Nephron progenitor cell (in vitro differentiated cells): ENCODE measurements around the gene RAB11FIP4.

Experiments
- DNase-seq: peaks from one replicate; pipeline ENCODE4 v3.0.0; 2021
- H3K27ac Mint-ChIP-seq: 2 replicates; pipeline ENCODE4 v1.8.0; 2021; ENCODE audit warnings: mild to moderate bottlenecking, moderate library complexity, mixed read lengths
- H3K27me3 Mint-ChIP-seq: 2 replicates; pipeline ENCODE4 v1.8.0; 2021; ENCODE audit warnings: mild to moderate bottlenecking, low read depth, mixed read lengths; ENCODE audit not compliant: poor library complexity
- H3K36me3 Mint-ChIP-seq: 2 replicates; pipeline ENCODE4 v1.8.0; 2021; ENCODE audit warnings: low read depth, mixed read lengths
- H3K4me1 Mint-ChIP-seq: 2 replicates; pipeline ENCODE4 v1.8.0; 2021; ENCODE audit warnings: mixed read lengths
- H3K4me3 Mint-ChIP-seq: 2 replicates; pipeline ENCODE4 v1.8.0; 2021; ENCODE audit warnings: mild to moderate bottlenecking, moderate library complexity, mixed read lengths
- H3K9me3 Mint-ChIP-seq: 2 replicates; pipeline ENCODE4 v1.8.0; 2021; ENCODE audit warnings: mild to moderate bottlenecking, moderate library complexity, mixed read lengths
- TF ChIP-seq, protein P1 (sequence below): fragments of 200-600 bp; sonication (generic); IDR thresholded peaks from 2 replicates; pipeline ENCODE4 v1.5.0; 2021; ENCODE audit warnings: antibody characterized with exemption

RAB11FIP4 gene

DNA sequence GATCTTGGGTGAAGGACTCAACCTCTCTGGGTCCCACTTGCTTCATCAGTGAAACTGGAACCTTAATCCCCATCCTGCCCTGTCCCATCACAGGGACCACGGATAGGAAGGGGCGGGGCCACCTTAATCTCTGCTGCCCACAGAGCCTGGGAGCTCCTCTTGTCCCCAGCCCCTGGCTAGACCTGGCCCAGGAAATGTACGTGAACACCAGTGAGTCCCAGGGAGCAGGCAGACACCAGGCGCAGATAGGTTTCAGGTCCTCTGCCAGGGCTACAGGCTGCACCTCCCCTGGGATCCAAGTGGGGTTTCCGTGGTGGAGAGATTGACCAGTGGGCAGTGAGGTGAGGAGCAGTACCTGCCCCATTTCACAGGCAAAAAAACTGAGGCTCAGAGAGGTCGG lies 21.0 kb downstream of the RAB11FIP4 start:
- no peak overlapping the region for H3K27ac Mint-ChIP-seq
- no peak for DNase-seq
- H3K4me3 Mint-ChIP-seq, result no peak overlapping the region
- H3K36me3 Mint-ChIP-seq, result no peaks in the 10 kb centered on the region
- H3K9me3 Mint-ChIP-seq, result no peaks in the 10 kb centered on the region
- TF ChIP-seq, protein P1, sequence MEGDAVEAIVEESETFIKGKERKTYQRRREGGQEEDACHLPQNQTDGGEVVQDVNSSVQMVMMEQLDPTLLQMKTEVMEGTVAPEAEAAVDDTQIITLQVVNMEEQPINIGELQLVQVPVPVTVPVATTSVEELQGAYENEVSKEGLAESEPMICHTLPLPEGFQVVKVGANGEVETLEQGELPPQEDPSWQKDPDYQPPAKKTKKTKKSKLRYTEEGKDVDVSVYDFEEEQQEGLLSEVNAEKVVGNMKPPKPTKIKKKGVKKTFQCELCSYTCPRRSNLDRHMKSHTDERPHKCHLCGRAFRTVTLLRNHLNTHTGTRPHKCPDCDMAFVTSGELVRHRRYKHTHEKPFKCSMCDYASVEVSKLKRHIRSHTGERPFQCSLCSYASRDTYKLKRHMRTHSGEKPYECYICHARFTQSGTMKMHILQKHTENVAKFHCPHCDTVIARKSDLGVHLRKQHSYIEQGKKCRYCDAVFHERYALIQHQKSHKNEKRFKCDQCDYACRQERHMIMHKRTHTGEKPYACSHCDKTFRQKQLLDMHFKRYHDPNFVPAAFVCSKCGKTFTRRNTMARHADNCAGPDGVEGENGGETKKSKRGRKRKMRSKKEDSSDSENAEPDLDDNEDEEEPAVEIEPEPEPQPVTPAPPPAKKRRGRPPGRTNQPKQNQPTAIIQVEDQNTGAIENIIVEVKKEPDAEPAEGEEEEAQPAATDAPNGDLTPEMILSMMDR, result no peak
- H3K4me1 Mint-ChIP-seq, result peaks cover 29% of the 10 kb centered on the region
- H3K27me3 Mint-ChIP-seq, result peaks cover 23% of the 10 kb centered on the region

DNA sequence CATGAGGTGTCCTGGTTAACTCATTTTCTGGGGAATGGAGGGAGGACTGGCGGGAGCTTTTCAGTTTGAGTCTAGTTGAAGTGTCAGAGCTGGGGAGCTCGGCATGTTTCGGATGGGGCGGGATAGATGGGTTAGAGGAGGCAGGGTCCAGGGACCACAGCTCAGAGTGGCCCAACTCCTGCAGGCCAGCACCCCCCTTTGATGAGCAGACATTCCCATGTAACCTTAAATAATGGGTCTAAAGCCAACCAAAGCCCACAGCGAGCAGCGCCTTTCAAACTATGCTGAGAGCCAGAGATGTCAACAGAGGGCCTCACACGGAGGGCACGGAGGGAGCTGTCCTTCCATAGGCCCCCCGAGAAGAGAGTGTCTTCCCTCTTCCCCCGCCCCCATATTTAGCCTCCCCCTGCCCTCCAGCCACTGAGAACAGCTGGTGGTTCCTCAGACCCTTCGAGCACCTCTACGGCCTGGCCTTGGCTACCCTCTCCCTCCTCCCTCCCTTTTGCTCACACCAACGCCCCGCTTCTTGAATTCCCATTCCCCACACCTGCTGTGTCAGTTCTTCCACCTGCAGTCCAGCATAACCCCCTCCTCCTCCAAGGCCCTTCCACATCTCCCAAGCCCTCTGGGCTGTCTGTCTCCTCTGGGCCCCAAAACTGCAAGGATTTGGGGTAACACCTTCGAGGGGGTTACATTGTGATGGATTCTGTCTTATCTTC lies 21.8 kb downstream of the RAB11FIP4 start:
- DNase-seq, result no peak
- no peaks in the 10 kb centered on the region for H3K36me3 Mint-ChIP-seq
- H3K4me1 Mint-ChIP-seq, result peaks cover 29% of the 10 kb centered on the region
- peaks cover 21% of the 10 kb centered on the region for H3K27me3 Mint-ChIP-seq
- H3K9me3 Mint-ChIP-seq, result no peaks in the 10 kb centered on the region
- TF ChIP-seq, protein P1, result no peak
- H3K4me3 Mint-ChIP-seq, result no peak overlapping the region
- no peak overlapping the region for H3K27ac Mint-ChIP-seq

DNA sequence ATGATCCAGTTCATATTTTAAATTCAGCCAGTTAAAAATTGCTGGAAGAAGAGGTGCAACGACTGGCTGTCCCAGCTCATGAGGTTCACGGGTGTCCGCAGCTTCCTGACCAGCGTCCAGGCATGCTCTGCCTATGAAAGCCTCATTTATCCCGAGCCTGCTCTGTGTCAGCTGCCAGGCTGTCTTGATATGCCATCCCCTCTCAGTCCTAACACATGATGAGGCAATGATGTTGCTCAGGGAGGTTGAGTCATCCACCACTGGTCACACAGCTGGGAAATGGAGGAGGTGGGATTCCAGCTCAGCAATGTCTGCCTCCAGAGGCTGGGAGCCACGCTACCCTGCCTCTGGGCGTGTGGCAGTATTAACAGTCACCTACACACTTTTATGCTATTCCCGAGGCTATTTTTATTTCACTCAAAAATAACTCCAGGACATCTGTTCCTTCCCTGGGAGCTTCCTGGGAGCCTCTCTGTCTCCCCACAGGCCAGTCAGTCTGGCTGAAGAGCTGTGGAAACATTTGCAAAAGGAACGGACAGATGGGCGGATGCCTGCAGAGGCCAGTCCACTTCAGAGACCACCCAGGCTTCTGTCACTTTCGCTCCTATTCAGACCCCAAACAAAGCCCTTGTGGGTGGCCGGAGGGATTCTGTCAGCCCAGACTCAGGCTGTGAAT lies 22.5 kb downstream of the RAB11FIP4 start:
- DNase-seq, result no peak
- Mint-ChIP-seq H3K4me1 (peaks cover 33% of the 10 kb centered on the region), H3K27me3 (peaks cover 19% of the 10 kb centered on the region)

DNA sequence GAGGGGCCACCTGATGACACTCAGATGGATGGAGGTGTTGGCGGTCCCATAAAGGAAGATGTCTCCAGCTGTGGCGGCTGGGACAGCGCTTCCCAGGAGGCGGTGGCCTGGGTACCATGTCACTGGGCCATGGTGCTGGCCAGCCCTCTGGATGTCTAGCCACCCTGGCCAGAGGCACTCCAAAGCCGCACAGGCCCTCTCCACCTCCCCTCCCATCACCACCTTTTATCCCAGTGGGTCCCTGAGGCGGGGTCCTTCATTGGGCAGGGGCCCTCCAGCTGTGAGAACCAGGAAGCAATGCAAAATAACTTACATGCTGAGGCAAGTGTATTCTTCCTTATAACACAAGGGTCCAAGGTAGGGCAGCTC lies 23.1 kb downstream of the RAB11FIP4 start:
- Mint-ChIP-seq H3K4me1 (peaks cover 35% of the 10 kb centered on the region), H3K4me3 (no peak overlapping the region), H3K27ac (no peak overlapping the region), H3K36me3 (no peaks in the 10 kb centered on the region), H3K27me3 (peaks cover 19% of the 10 kb centered on the region), H3K9me3 (no peaks in the 10 kb centered on the region)
- TF ChIP-seq, protein P1, result no peak
- no peak for DNase-seq

More for the DNA sequence above, 22.5 kb downstream of the RAB11FIP4 start:
- no peak overlapping the region for H3K4me3 Mint-ChIP-seq
- TF ChIP-seq, protein P1, result no peak
- no peaks in the 10 kb centered on the region for H3K36me3 Mint-ChIP-seq
- no peaks in the 10 kb centered on the region for H3K9me3 Mint-ChIP-seq
- H3K27ac Mint-ChIP-seq, result no peak overlapping the region

DNA sequence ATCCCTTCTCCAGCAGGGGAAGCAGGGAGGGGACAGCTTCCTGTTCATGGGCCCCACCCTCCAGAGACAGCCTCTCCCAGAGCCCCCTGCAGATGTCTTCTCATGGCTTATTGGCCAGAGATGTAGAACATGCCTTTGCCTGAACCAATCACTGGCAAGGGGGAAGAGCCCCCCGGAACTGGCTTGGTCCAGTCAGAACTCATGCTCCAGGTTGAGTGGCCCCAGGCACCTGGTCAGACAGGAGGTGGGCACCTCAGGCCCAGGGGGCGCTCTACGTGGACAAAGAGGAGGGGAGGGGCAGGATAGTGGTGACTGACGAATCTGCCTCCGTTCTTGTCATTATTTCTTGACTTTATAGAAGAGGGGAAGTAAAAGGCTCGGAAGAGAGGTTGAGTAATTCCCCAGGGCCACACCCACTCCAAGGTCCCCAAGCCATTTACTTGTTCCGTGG lies 23.6 kb downstream of the RAB11FIP4 start:
- DNase-seq, result no peak
- TF ChIP-seq, protein P1, result no peak
- Mint-ChIP-seq H3K36me3 (no peaks in the 10 kb centered on the region), H3K27me3 (peaks cover 19% of the 10 kb centered on the region), H3K4me3 (no peak overlapping the region), H3K9me3 (no peaks in the 10 kb centered on the region), H3K27ac (no peak overlapping the region), H3K4me1 (peaks cover 35% of the 10 kb centered on the region)
